Panc1 (cell line): ENCODE measurements around the gene IQCC.

Experiments used
- TF ChIP-seq, protein P1 (sequence below): fragments of 450-650 bp; IDR thresholded peaks from 2 replicates; pipeline ENCODE4 v1.5.1; 2017; ENCODE audit warnings: mild to moderate bottlenecking
- TF ChIP-seq, protein P2 (sequence below), 2 experiments: IDR thresholded peaks; 2 replicates each; pipeline ENCODE4 v1.6.1; 2011 to 2012; ENCODE audit warnings: low read depth in 2 of 2, control low read depth in 1 of 2, low read length in 1 of 2, mild to moderate bottlenecking in 1 of 2, moderate library complexity in 1 of 2; ENCODE audit not compliant: insufficient read depth in 1 of 2

DNA sequence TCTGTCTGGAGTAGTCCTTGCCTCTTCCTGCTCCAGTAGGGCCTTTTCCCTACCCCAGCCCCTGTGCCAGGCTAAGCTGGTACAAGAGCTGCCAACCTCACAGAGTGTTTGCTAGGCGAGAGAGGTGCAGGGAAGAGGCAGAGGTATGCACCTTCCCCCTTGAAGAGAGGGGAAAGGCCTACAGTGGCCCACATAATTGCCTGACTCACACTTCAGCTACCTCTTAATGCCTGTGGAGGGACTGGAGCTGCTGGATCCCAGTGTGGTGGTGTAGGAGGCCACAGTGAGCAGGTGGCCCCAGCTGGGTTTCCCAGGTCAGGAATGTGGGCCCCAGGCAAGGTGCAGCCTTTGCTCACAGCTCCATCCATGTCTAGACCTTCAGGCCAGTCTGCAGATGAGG, 8.4 kb upstream of the IQCC start:
- TF ChIP-seq, protein P1, sequence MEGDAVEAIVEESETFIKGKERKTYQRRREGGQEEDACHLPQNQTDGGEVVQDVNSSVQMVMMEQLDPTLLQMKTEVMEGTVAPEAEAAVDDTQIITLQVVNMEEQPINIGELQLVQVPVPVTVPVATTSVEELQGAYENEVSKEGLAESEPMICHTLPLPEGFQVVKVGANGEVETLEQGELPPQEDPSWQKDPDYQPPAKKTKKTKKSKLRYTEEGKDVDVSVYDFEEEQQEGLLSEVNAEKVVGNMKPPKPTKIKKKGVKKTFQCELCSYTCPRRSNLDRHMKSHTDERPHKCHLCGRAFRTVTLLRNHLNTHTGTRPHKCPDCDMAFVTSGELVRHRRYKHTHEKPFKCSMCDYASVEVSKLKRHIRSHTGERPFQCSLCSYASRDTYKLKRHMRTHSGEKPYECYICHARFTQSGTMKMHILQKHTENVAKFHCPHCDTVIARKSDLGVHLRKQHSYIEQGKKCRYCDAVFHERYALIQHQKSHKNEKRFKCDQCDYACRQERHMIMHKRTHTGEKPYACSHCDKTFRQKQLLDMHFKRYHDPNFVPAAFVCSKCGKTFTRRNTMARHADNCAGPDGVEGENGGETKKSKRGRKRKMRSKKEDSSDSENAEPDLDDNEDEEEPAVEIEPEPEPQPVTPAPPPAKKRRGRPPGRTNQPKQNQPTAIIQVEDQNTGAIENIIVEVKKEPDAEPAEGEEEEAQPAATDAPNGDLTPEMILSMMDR: no peak
- TF ChIP-seq, protein P2, sequence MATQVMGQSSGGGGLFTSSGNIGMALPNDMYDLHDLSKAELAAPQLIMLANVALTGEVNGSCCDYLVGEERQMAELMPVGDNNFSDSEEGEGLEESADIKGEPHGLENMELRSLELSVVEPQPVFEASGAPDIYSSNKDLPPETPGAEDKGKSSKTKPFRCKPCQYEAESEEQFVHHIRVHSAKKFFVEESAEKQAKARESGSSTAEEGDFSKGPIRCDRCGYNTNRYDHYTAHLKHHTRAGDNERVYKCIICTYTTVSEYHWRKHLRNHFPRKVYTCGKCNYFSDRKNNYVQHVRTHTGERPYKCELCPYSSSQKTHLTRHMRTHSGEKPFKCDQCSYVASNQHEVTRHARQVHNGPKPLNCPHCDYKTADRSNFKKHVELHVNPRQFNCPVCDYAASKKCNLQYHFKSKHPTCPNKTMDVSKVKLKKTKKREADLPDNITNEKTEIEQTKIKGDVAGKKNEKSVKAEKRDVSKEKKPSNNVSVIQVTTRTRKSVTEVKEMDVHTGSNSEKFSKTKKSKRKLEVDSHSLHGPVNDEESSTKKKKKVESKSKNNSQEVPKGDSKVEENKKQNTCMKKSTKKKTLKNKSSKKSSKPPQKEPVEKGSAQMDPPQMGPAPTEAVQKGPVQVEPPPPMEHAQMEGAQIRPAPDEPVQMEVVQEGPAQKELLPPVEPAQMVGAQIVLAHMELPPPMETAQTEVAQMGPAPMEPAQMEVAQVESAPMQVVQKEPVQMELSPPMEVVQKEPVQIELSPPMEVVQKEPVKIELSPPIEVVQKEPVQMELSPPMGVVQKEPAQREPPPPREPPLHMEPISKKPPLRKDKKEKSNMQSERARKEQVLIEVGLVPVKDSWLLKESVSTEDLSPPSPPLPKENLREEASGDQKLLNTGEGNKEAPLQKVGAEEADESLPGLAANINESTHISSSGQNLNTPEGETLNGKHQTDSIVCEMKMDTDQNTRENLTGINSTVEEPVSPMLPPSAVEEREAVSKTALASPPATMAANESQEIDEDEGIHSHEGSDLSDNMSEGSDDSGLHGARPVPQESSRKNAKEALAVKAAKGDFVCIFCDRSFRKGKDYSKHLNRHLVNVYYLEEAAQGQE (IDR thresholded peaks at IDR 0.05; ENCODE audit: insufficient read depth in 1 of 2, low read depth in 2 of 2, low read length in 1 of 2): no peak
